Uterus (tissue), 4 donors: ENCODE measurements around the gene CCDC171. TPM values are rescaled to one million over a fixed set of nuclear protein-coding genes. Genes with fewer than 3 reads are reported as not detected.
A peak's percentile ranks its signal among the peaks of the same experiment; 100 is the strongest.

ENCODE experiments used
- DNase-seq, 2 donors: peaks; one replicate each; pipeline ENCODE4 v3.0.0-alpha.2; 2019 to 2020
- H3K27ac ChIP-seq, 2 donors: fragments of 200-600 bp; sonication (generic); 1 replicate in 1 of 2; 2 replicates in 1 of 2; pipeline ENCODE4 v1.5.1; 2016 to 2018
- H3K27me3 ChIP-seq, 2 donors: fragments of 200-600 bp; sonication (generic); one replicate each; pipeline ENCODE4 v1.5.1; 2018 to 2019; ENCODE audit warnings: control low read depth in 1 of 2
- H3K36me3 ChIP-seq, 2 donors: fragments of 200-600 bp; sonication (generic); one replicate each; pipeline ENCODE4 v1.5.1; 2019; ENCODE audit warnings: control low read depth in 1 of 2
- H3K4me1 ChIP-seq, 2 donors: fragments of 200-600 bp; sonication (generic); one replicate each; pipeline ENCODE4 v1.5.1; 2018 to 2019; ENCODE audit warnings: control low read depth in 1 of 2
- H3K4me3 ChIP-seq, 2 donors: fragments of 200-600 bp; sonication (generic); 1 replicate in 1 of 2; 2 replicates in 1 of 2; pipeline ENCODE4 v1.5.1; 2018 to 2019; ENCODE audit warnings: mild to moderate bottlenecking in 1 of 2
- H3K9me3 ChIP-seq, 2 donors: fragments of 200-600 bp; sonication (generic); one replicate each; pipeline ENCODE4 v1.5.1; 2019; ENCODE audit warnings: control low read depth in 1 of 2
- CTCF ChIP-seq, 4 experiments: fragments of 200-600 bp in 2 of 4; fragments of 450-650 bp in 2 of 4; sonication (generic) in 2 of 4; IDR thresholded peaks; one replicate each; pipeline ENCODE4 v1.5.1; 2016 to 2019; ENCODE audit warnings: antibody characterized with exemption in 4 of 4, mild to moderate bottlenecking in 2 of 4, moderate library complexity in 1 of 4
- POLR2A ChIP-seq, 2 donors: fragments of 450-650 bp; IDR thresholded peaks; one replicate each; pipeline ENCODE4 v1.6.1; 2016; ENCODE audit warnings: antibody characterized with exemption in 2 of 2, mild to moderate bottlenecking in 1 of 2, moderate library complexity in 1 of 2
- intact Hi-C: fragments of 100-400 bp; cut with DNase I; formaldehyde crosslinking; loops from one replicate; pipeline ENCODE4 v1.15.1; 2023; ENCODE audit warnings: low total_unique reads
- total RNA-seq, 4 donors: library from RNA; depleted of rRNA in 3 of 4; stranded (reverse); fragments of >200 nt in 3 of 4; gene quantifications; one replicate each; pipeline versions ENCODE4 v1.1.0 to v1.2.4, GENCODE V29; 2014 to 2023
- donor health status: DM: yes; HTN: yes; CAD: no.

The CCDC171 gene
- total RNA-seq, 4 donors from 2014 or later = 15.6 to 45.6 (median 26.4) TPM

- DNase-seq = no peak
- no peak overlapping the region for H3K27ac ChIP-seq
- peaks cover 0 to 4% of the 10 kb centered on the region in 2 donors for H3K9me3 ChIP-seq
- no peaks in the 10 kb centered on the region for H3K27me3 ChIP-seq
- H3K4me1 ChIP-seq = no peaks in the 10 kb centered on the region
- TF ChIP-seq POLR2A (IDR thresholded peaks at IDR 0.05) (no peak), CTCF (IDR thresholded peaks at IDR 0.05) (no peak)
- no peaks in the 10 kb centered on the region for H3K36me3 ChIP-seq
- intact Hi-C loops = no loop called here
- no peak overlapping the region for H3K4me3 ChIP-seq
Measured at GRCh38 chr9:15813076-15813475, 260.2 kb downstream of the CCDC171 start.

GRCh38 chr9:15824310-15824709 is 271.5 kb downstream of the CCDC171 start:
- no peaks in the 10 kb centered on the region for H3K4me1 ChIP-seq
- H3K27ac ChIP-seq = no peak overlapping the region
- H3K27me3 ChIP-seq = no peaks in the 10 kb centered on the region
- H3K36me3 ChIP-seq = no peaks in the 10 kb centered on the region
- intact Hi-C loops = no loop called here
- TF ChIP-seq CTCF (IDR thresholded peaks at IDR 0.05) (no peak), POLR2A (IDR thresholded peaks at IDR 0.05) (no peak)
- H3K4me3 ChIP-seq = no peak overlapping the region
- DNase-seq = no peak
- H3K9me3 ChIP-seq = no peaks in the 10 kb centered on the region

GRCh38 chr9:15831384-15831783 is 278.5 kb downstream of the CCDC171 start:
- no peak for DNase-seq
- no peaks in the 10 kb centered on the region for H3K9me3 ChIP-seq
- H3K36me3 ChIP-seq = no peaks in the 10 kb centered on the region
- no peak overlapping the region for H3K4me3 ChIP-seq
- H3K27ac ChIP-seq = no peak overlapping the region
- TF ChIP-seq POLR2A (IDR thresholded peaks at IDR 0.05) (no peak), CTCF (IDR thresholded peaks at IDR 0.05) (no peak)
- no peaks in the 10 kb centered on the region for H3K4me1 ChIP-seq
- H3K27me3 ChIP-seq = no peaks in the 10 kb centered on the region
- intact Hi-C loops = no loop called here

GRCh38 chr9:15834541-15834940 is 281.7 kb downstream of the CCDC171 start:
- DNase-seq = no peak
- Histone ChIP-seq H3K27me3 (no peaks in the 10 kb centered on the region), H3K4me1 (no peaks in the 10 kb centered on the region), H3K4me3 (no peak overlapping the region), H3K9me3 (no peaks in the 10 kb centered on the region), H3K27ac (no peak overlapping the region), H3K36me3 (no peaks in the 10 kb centered on the region)
- intact Hi-C loops = no loop called here
- no peak for TF ChIP-seq CTCF (IDR thresholded peaks at IDR 0.05)
- TF ChIP-seq POLR2A (IDR thresholded peaks at IDR 0.05) = no peak

GRCh38 chr9:15837079-15837679 is 284.3 kb downstream of the CCDC171 start:
- DNase-seq = peak in 1 of 2 donors; percentile 32

More at GRCh38 chr9:15837079-15837679, 284.3 kb downstream of the CCDC171 start:
- H3K27ac ChIP-seq = peak overlapping the region; percentile 36 to 60
- no peak overlapping the region for H3K4me3 ChIP-seq
- intact Hi-C loops = no loop called here
- no peaks in the 10 kb centered on the region for H3K36me3 ChIP-seq
- H3K27me3 ChIP-seq = no peaks in the 10 kb centered on the region
- no peaks in the 10 kb centered on the region for H3K4me1 ChIP-seq
- TF ChIP-seq POLR2A (IDR thresholded peaks at IDR 0.05) (no peak), CTCF (IDR thresholded peaks at IDR 0.05) (peak; percentile 63 to 81 (median 65))
- no peaks in the 10 kb centered on the region for H3K9me3 ChIP-seq
